Measurements from ENCODE around the gene ELOVL7.
"Not testable (repeated sequence)": the region's sequence is repeated elsewhere in the genome, so short reads cannot be mapped to it uniquely, and the experiment has no call there.

The ELOVL7 gene

DNA sequence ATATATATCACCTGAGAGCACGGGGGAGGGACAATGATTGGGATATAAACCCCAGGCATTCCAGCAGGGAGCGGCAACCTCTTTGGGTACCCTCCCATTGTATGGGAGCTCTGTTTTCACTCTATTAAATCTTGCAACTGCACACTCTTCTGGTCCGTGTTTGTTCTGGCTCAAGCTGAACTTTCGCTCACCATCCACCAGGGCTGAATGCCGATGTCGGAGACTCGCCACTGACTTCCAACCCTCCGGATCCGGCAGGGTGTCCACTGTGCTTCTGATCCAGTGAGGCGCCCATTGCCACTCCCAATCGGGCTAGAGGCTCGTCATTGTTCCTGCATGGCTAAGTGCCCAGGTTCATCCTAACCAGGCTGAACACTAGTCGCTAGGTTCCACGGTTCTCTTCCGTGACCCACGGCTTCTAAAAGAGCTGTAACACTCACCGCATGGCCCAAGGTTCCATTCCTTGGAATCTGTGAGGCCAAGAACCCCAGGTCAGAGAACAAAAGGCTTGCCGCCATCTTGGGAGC, 48.6 kb downstream of the ELOVL7 start:
- not testable (repeated sequence) for DNase-seq (ENCODE audit: low read depth, low spot score)

DNA sequence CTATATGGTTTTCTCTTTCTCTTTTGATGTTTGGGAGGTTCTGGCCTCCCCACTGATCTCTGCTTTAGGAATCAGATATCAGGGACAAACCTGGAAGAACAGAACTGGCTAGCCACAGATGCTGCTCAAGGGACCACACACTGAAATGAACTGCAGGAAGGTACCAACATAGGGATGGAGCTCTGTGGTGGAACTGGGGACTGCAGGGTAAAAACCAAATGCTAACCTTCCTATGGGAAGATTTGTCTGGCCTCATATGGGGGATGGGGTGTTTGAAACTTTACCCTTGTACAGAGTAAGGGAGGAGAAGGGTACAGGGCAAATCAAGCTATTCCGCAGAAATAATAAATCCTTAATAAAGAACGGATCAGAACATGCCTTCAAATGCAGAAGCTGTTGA, 49.4 kb downstream of the ELOVL7 start:
- DNase-seq (ENCODE audit: low read depth, low spot score) = no peak

DNA sequence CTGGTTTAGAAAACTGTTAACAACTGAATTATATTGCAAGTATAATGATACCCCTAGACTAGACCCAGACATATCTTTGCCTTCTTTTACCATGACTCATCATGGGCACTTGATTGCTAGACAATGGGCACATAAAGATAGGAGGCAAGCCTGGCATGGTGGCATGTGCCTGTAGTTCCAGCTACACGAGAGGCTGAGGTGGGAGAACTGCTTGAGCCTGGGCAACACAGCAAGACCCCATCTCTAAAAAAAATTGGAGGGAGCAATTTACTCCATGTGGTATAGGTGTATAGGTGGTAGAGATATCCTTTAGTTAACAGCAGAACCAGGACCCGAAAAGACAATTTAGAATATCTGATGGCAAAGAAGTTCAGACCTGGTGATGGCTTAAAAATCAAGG, 51.6 kb downstream of the ELOVL7 start:
- DNase-seq (ENCODE audit: low read depth, low spot score) = no peak

DNA sequence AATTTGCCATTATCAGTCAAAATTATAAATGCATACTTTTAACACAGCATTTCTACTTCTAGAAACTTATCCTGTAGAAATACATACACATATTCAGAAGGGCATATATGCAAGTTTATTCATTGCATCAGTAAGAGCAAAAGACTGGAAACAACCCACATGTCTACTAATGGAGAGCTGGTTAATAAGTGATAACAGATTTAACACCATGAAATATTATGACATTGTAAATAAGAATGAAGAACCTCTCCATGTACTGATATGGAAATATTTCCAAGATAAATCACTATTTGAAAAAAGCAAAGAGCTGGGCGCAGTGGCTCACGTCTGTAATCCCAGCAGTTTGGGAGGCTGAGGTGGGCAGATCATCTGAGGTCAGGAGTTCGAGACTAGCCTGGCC, 54.5 kb downstream of the ELOVL7 start:
- DNase-seq (ENCODE audit: low read depth, low spot score) = no peak

DNA sequence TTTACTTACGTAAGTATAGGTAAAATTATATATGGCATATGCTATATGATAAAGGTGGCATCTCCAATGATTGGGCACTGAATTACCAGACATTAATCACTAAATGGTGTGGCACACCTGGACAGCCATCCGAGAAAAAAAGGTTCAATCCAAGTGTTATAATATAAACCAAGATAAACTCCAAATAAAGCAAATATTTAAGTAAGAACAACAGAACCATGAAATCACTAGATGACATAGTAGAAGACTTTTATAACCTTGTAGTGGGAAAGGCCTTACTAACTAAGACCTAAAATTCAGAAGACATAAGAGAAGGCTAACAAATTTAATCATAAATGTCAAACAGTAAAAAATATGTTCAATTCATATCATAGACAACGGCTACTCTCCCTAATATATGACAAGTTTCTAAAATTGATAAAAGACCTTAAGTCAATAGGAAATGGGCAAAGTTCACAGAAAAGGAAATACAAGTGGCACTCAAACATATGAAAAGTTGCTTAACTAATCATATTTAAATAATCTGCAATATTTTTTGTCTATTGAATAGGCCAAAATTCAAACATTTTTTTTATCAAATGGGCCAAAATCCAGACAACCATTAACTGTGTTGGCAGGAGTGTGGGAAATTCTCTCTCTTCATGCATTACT, 55.1 kb downstream of the ELOVL7 start:
- DNase-seq (ENCODE audit: low read depth, low spot score) = no peak

DNA sequence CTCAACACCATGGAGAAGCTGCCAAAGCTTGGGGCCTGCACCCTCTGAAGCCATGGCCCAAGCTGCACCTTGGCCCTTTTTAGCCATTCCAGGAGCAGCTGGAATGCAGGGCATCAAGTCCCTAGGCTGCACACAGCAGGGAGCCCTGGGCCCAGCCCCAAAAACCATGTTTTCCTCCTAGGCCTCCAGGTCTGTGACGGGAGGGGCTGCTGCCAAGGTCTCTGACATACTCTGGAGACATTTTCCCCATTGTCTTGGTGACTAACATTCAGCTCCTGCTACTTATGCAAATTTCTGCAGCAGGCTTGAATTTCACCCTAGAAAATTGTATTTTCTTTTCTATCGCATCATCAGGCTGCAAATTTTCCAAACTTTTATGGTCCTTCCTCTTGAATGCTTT, 64.6 kb downstream of the ELOVL7 start:
- peak; percentile 66 for DNase-seq (ENCODE audit: low read depth, low spot score)

- DNase-seq (ENCODE audit: low read depth, low spot score) = no peak
These were observed 67.7 kb downstream of the ELOVL7 start for GRCh38 chr5:60776343-60776742.

- DNase-seq (ENCODE audit: low read depth, low spot score) = no peak
These were observed 78.9 kb downstream of the ELOVL7 start for GRCh38 chr5:60765019-60765709.

- DNase-seq (ENCODE audit: low read depth, low spot score) = no peak
These were observed 81.0 kb downstream of the ELOVL7 start for GRCh38 chr5:60763061-60763460.

DNA sequence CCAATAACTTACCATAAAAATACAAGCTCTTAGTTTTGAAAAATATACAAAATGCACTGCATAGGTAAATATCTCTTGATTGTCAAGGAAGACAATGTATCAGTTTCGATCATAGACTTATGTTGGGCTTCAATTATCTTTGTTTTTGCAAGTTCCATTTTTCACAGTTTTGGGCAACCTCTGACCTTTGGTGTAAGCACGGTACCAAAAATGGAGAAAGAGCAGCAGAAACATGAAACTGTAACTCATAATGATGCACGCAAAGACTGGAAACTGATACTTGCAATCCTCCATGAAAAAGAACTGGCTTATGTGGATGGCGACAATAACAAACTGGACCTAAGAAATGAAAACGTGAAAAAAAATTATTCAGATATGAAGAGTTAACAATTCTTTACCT, 89.6 kb downstream of the ELOVL7 start:
- DNase-seq (ENCODE audit: low read depth, low spot score) = no peak

DNA sequence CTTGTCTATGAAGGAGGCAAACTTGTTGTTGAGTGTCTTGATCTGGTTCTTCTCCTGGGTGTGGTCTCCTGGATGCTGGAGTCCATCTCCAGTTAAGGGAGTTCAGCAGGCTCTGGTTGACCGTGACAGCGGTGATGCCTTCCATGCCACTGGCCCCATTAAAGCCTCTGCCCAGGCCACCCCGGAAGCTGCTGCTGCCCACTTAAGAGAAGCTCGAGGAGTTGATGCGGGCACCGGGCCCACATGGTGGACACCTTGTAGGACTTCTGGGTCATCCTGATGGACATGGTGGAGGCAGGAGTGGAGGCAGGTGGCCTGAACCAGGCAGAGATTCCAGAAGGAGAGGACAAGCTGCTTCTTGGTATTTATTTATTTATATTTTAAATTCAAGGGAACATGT, 99.4 kb downstream of the ELOVL7 start:
- DNase-seq (ENCODE audit: low read depth, low spot score) = no peak

DNA sequence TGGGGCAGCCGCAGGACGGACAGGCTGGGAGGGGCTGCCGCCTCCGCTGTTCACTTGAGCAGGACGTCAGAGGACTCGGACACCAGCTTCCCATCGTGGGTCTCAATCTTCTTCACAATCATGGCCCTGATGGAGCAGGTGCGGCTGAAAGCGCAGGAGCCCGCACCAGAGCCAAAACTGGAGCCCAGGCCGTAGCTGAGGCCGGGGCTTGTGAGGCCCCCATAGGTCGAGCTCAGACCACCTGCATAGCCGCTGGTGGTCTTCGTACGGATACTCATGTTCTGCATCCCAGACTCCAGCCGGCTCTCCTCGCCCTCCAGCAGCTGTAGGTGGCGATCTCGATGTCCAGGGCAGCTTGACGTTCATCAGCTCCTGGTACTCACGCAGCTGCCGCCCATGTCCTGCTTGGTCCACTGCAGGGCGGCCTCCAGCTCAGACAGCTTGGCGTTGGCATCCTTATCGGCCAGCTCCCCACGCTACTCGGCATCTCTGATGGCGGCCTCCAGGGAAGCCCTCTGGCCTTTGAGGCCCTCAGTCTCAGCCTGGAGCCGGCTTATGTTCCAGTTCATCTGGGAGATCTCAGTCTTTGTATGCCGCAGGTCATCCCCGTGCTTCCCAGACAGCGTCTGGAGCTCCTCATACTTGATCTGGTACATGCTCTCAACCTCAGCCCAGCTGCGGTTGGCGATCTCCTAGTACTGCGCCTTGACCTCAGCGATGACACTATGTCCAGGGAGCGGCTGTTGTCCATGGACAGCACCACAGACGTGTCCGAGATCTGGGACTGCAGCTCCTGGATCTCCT, 100.4 kb downstream of the ELOVL7 start:
- no peak for DNase-seq (ENCODE audit: low read depth, low spot score)

DNA sequence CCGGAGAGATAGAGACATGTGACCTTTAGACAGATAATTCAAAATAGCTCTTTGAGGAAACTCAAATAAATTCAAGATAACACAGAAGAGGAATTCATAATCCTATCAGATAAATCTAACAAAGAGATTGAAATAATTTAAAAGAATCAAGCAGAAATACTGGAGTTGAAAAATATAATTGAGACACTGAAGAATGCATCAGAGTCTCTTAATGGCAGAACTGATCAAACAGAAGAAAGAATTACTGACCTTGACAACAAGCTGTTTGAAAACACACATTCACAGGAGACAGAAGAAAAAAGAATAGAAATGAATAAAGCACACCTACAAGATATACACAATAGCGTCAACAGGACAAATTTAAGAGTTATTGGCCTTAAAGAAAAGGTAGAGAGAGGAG, 103.7 kb downstream of the ELOVL7 start:
- no peak for DNase-seq (ENCODE audit: low read depth, low spot score)

GRCh38 chr5:60738933-60739332, 105.1 kb downstream of the ELOVL7 start:
- DNase-seq (ENCODE audit: low read depth, low spot score) = no peak

DNA sequence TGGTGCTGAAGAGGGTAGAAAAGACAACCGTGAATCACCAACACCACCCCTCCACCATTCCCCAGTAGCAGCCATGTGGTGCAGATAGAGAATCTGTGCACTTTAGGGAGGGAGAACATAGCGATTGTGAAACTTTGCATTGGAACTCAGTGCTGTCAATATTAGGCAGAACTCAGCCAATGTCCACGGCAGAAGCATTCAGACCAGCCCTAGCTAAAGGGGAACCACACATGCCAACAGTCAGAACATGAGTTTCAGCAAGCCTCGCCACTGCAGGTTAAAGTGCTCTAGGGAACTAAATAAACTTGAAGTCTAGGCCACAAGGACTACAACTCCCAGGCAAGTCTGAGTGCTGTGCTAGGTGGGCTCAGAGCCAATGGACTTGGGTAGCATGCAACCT, 105.6 kb downstream of the ELOVL7 start:
- DNase-seq (ENCODE audit: low read depth, low spot score) = no peak

DNA sequence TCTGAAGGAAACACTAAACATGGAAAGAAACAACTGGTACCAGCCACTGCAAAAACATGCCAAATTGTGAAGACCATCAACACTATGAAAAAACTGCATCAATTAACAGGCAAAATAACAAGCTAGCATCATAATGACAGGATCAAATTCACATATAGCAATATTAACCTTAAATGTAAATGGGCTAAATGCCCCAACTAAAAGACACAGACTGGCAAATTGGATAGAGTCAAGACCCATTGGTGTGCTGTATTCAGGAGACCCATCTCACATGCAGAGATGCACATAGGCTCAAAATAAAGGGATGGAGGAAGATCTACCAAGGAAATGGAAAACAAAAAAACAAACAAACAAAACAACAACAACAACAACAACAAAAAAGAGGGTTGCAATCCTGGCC, 113.2 kb downstream of the ELOVL7 start:
- not testable (repeated sequence) for DNase-seq (ENCODE audit: low read depth, low spot score)

DNA sequence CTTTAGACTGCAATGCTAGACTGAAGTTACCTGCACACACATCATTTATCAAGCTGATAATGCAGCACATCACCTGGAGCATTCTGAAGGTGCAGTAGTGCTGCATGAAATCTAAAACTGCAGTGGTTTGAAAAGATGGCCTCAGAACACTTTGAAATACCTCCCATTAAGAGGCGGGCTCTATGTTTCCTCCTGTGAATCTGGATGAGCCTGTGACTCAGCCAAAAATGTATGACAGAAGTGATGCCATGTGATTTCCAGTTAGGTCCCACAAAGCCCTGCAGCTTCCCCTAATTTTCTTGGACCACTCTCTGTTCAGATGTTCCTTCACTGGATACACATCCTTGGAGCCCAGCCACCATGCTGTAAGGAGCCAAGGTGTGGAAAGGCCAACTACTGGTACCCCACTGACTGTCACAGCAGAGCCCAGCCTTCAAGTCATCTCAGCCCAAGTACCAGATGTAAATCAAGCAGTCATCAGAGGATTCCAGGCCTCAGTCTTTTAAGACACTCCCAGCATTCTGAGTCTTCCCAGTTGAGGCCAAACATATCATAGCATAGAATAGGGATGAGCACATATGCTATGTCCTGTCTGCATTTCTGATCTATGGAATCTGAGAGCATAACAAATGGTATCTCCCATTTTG, 116.9 kb downstream of the ELOVL7 start:
- no peak for DNase-seq (ENCODE audit: low read depth, low spot score)

GRCh38 chr5:60724126-60724525, 119.9 kb downstream of the ELOVL7 start:
- no peak for DNase-seq (ENCODE audit: low read depth, low spot score)

GRCh38 chr5:60722416-60722815, 121.7 kb downstream of the ELOVL7 start:
- no peak for DNase-seq (ENCODE audit: low read depth, low spot score)

- DNase-seq (ENCODE audit: low read depth, low spot score) = no peak
These were observed 124.7 kb downstream of the ELOVL7 start for GRCh38 chr5:60719329-60719728.

DNA sequence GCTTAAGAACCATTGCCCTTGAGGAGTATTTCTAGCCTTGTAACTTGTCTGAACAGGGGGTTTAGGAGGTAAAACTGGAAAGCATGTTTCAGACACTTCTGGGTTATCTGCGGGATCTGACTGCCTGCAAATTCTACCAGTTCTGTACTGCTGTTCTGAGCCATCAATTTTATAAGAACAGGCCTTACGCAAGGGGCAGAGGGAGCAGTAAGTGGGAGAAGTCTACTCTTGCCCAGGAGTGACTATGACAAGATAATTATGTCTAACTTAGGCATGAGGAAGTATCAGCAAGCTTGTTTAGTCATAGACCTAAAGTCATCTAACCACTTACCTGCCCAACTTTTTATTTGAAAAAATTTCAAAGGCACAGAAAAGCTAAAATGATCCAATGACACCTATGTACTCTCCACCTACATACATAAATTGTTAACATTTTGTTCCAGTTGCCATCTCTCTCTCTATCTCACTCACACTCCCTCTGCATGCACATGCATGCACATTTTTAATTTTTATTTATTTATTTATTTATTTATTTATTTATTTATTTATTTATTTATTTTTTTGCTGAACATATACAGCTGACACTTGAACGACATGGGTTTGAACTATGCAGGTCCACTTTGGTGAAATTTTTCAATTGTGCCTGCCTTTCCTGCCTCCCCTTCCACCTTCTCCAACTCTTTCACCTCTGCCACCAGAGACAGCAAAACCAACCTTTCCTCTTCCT, 125.7 kb downstream of the ELOVL7 start:
- no peak for DNase-seq (ENCODE audit: low read depth, low spot score)

All from astrocyte of the hippocampus (primary cell).